GM18909 (cell line): ENCODE data around the gene NFIA.

Experiments
- ATAC-seq: cut with Tn5 transposase; IDR thresholded peaks from one replicate; pipeline ENCODE4 v1.9.1; 2021; ENCODE audit warnings: mild to moderate bottlenecking; ENCODE audit not compliant: unreplicated experiment, poor library complexity

NFIA gene

GRCh38 chr1:61233121-61233660 is 150.8 kb downstream of the NFIA start:
- no peak for ATAC-seq

DNA sequence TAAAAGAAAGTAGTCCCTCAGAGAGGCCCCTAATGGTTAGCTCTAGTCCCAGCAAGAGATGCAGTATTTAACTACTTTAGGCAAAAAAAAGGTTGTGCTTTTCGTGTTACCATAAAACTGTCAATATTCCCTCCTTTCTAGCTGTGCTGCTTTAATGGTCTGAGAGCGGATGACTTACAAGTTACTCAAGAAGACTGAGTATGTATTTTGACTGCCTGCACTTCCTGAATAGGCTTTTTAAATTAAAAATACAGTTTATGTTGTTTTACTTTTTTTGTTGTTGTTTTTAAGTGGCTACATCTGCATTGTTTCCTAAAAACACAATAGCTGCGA is 152.2 kb downstream of the NFIA start:
- no peak for ATAC-seq

- no peak for ATAC-seq
Observed at GRCh38 chr1:61237147-61237546, 154.8 kb downstream of the NFIA start.

GRCh38 chr1:61237659-61238358 is 155.4 kb downstream of the NFIA start:
- ATAC-seq = no peak

GRCh38 chr1:61238359-61238665 is 156.0 kb downstream of the NFIA start:
- no peak for ATAC-seq

DNA sequence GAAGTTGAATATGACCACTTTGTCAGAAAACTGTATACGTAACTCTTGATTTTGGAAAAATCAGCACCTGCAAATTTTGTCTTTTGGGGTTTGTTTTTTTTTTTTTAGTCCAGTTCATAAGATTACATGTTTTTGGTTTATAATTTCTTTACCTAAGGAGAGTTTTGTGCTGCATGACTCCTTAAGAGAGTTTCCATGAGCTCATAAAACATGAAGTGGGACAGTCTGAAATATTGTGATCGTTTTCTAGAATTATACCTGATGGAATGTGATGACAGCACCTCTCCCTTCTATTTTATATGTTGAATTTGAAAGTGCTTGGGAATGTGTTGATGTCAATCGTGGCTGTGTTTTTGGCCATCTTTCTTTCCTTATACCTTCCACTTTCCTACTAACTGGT is 158.5 kb downstream of the NFIA start:
- no peak for ATAC-seq

GRCh38 chr1:61241411-61241838 is 159.1 kb downstream of the NFIA start:
- ATAC-seq = no peak

- ATAC-seq = no peak
Observed at GRCh38 chr1:61241973-61242381, 159.6 kb downstream of the NFIA start.

DNA sequence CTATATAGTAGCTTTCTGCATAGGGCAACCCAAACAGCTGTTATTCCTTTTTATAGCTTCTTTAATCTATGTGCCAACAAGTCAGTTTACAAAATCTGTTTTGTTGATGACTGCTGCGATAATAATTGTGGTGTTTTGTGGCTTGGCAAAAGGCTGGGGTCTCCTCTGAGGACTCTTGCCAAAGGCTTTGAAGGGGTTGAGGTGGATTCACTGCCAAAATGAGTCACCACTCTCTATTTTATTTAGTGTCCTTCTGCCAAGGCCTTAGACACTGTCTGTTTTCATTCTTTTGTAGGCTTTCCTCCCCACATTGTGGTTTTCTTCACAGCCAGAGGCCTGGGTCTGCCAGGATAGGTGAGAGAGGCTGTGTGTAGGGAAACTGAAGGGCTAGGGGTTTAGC is 161.8 kb downstream of the NFIA start:
- ATAC-seq = no peak

- no peak for ATAC-seq
Observed at GRCh38 chr1:61245696-61246400, 163.5 kb downstream of the NFIA start.

GRCh38 chr1:61247051-61247825 is 164.9 kb downstream of the NFIA start:
- no peak for ATAC-seq

GRCh38 chr1:61247881-61248752 is 165.8 kb downstream of the NFIA start:
- no peak for ATAC-seq

- ATAC-seq = no peak
Observed at GRCh38 chr1:61250933-61251332, 168.6 kb downstream of the NFIA start.

GRCh38 chr1:61253059-61253735 is 170.8 kb downstream of the NFIA start:
- no peak for ATAC-seq

GRCh38 chr1:61253912-61254633 is 171.7 kb downstream of the NFIA start:
- ATAC-seq = no peak

DNA sequence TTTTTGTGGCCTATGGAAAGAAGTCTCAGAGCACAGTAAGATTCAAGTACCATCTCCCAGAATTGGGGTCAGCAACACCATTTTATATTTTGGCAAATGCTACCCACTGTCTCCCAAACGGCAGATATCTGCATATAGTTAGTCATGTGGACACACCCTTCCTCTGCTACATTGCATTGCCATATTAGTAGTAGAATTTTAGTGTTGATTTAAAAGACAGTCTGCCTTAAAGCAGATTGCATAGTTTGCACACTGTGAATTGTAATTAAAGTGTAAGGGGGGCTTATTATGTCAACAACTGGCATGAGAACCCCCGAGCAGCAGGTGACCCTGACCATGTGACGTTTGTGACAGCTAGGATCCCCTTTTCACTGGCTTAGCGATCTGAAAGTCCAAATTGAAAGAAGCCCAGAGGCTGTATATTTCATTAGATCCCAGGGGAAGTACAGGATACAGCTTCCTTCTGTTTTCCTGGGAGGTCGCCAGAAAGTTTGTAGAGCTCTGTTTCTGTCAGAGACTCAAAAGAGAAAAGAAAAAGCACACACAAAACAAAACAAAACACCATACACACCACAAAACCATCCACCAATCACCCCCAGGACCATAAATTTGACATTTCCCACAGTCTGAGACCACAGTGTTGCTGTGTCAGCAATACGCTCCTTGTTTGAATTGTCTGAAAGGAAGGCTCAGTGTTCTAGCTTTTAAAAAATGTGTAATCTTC is 172.4 kb downstream of the NFIA start:
- ATAC-seq = no peak

GRCh38 chr1:61255358-61255703 is 173.0 kb downstream of the NFIA start:
- no peak for ATAC-seq

DNA sequence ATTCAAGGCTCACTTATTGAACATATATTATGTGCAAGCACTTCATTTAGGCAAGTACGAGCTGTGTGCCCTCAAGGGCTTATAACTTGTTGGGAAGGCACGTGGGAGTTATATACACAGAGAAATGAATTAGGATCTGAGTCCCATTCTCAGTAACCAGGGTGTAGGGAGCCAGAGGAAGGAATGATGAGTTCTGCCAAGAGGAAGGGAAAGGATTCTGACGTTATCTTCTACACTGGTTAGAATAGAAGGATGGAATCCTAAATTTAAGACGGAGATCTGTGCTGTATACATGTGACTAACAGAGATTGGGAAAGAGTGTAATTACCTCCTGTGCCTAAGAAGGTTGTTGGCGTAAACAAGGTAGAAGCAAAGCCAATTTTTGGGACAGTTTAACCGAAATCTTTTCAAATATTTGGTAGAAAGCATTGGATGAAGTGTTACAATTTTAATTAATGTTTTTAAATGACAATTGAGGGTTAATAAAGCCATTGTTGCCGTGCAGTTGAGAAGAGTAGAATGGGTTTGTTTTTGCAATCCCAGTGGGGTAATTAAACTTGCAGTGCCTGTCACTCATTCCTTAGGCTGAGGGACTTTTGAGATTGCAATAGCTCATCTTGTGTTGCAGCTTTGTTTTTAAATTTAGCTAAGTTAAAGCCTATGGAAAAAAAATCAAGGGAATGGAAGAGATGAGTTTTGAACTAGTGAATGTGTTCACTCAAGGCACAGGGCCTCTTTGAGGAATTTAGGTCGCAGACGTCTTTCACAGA is 177.2 kb downstream of the NFIA start:
- ATAC-seq = no peak
